T47D (cell line): ENCODE results near the gene TUBB3.
"Not testable (repeated sequence)": the region's sequence is repeated elsewhere in the genome, so short reads cannot be mapped to it uniquely, and the experiment has no call there.

Experiments used
- DNase-seq, 2 experiments: peaks; one replicate each; pipeline versions ENCODE4 v3.0.0 to v3.0.0-alpha.2; 2011 to 2012; ENCODE audit warnings: low read depth in 1 of 2, low spot score in 1 of 2
- JUND ChIP-seq: IDR thresholded peaks from 2 replicates; pipeline ENCODE4 v1.6.1; 2012; ENCODE audit warnings: low read depth
- in situ Hi-C: cut with HindIII; loops from 2 replicates; pipeline ENCODE4 v1.10.0; 2016; ENCODE audit warnings: low sequenced_read_pairs, low pct_unique_long_range_greater_than_20kb

TUBB3 gene

GRCh38 chr16:89906140-89907025 is 16.8 kb upstream of the TUBB3 start:
- no peak for TF ChIP-seq JUND
- in situ Hi-C loops: no loop called here
- DNase-seq: no peak

- no peak for TF ChIP-seq JUND
- in situ Hi-C loops: no loop called here
- DNase-seq: no peak
Observed at GRCh38 chr16:89907055-89907814, 15.9 kb upstream of the TUBB3 start.

- in situ Hi-C loops: no loop called here
- DNase-seq: no peak
- no peak for TF ChIP-seq JUND
Observed at GRCh38 chr16:89908236-89908635, 14.9 kb upstream of the TUBB3 start.

GRCh38 chr16:89909777-89910716 is 13.1 kb upstream of the TUBB3 start:
- DNase-seq: peak; percentile 65 to 70
- no peak for TF ChIP-seq JUND
- in situ Hi-C loops: no loop called here

DNA sequence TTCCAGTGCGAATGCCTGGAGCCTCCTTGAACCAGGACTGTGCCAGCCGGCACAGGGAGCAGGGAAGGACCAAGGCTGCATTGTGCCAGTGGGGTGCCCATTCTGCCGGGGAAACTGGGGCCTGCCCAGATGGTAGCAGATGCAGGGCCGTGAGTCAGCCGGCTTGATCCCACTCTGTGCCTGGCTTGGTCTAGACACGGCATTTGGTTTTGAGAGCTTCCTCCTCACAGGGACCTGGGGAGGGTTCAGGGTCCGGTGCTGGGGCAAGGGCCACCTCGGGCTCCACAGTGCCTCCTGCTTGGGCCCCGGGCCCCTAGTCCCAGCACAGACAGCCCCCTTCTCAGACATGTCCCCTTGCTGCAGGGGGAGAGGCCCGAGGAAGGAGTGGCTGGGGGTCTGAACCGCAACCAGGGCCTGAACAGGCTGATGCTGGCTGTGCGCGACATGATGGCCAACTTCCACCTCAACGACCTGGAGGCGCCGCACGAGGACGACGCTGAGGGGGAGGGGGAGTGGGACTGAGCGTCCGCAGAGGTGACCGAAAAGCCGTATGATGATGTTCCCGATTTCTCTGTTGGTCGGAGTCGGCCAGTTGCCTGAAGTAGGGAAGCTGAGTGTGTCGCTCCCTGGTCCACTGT is 12.3 kb upstream of the TUBB3 start:
- DNase-seq: no peak
- no peak for TF ChIP-seq JUND
- in situ Hi-C loops: no loop called here

GRCh38 chr16:89911375-89911774 is 11.8 kb upstream of the TUBB3 start:
- no peak for DNase-seq
- TF ChIP-seq JUND: no peak
- in situ Hi-C loops: no loop called here

DNA sequence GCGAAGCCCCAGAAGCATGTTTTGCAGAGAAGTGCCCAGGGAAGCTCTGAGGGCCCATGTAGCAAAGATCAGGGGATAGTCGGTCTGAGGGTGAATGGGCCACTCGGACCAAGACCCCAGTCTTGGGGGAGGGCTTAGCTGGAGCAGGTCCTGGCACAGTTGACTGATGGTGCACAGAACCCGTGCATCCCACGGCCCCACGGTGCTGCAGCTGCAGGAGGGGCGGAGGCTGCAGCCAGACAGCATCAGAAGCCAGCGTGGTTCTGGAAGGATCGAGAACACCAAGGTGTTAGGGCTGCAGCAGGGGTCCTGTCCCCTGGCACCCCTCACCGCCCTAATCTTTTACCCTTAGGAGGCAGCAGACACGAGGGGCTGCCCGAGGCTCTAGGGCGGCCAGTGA is 11.0 kb upstream of the TUBB3 start:
- in situ Hi-C loops: no loop called here
- TF ChIP-seq JUND: no peak
- no peak for DNase-seq

DNA sequence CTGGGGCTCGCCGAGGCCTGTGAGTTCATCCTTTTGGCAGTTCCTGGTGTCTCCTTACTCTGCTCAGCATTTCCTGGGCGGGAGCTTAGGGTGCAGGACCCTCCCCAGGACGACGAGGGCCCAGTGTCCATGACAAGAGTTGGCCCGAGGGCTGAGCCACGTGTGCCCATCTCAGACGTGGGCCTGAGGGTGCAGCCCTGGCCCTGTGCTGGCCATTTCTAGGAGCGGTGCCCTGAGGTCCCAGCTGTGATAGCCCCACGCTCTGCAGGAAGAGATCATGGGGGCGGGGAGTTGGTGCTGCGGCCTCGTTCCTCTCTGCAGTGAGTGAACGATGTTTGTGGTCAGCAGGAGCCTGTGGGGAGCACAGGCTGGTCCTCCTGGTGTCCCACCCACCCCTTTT is 10.5 kb upstream of the TUBB3 start:
- no peak for TF ChIP-seq JUND

DNA sequence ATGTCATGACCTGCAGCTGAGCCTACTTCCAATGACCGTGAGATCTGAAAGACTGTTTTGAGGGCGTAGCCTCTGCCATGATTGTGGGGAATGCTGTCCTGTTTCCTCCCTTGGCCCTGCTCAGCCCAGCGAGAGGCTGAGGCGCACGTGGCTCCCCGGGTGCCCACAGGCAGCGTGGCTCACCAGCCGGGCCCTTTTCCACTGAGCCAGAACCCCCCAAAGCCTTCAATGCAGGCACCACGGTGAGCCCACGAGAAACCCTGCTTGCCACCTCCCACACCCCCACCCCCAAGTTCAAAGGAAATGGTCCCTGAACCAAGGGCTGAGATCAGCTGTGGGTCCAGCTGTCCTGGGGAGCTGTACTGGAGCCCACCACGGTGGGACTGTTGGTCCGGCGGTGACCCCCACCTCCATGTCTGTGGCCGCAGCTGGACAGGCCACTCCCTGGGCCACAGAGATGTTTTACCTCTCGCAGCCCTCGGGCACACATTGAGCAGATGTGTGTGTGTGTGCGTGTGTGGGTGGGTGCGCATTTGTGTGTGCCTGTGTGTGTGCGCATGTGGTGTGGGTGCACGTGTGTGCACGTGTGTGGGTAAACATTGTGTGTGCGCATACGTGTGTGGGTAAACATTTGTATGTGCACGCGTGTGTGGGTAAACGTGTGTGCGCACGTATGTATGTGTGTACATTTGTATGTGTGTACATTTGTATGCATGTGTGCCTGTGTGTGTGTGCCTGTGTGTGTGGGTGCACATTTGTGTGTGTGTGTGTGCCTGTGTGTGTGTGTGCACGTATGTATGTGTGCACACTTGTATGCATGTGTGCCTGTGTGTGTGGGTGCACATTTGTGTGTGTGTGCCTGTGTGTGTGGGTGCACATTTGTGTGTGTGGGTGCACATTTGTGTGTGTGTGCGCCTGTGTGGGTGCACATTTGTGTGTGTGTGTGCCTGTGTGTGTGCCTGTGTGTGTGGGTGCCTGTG is 9.4 kb upstream of the TUBB3 start:
- no peak for DNase-seq
- no peak for TF ChIP-seq JUND
- in situ Hi-C loops: no loop called here

More for the DNA sequence above, 10.5 kb upstream of the TUBB3 start:
- in situ Hi-C loops: no loop called here
- DNase-seq: no peak

- DNase-seq, in situ Hi-C loops: not testable (repeated sequence)
Observed at GRCh38 chr16:89914642-89915285, 8.4 kb upstream of the TUBB3 start.
